HEK293 (cell line): ENCODE results near the gene RAB44.

Source experiments
- EGR2 ChIP-seq: fragments of 450-650 bp; formaldehyde crosslinking; IDR thresholded peaks from 2 replicates; pipeline ENCODE4 v1.5.1; 2016; ENCODE audit warnings: low read depth, missing biosample characterization, missing genetic modification characterization
- GFI1B ChIP-seq: fragments of 450-650 bp; formaldehyde crosslinking; IDR thresholded peaks from 2 replicates; pipeline ENCODE4 v1.5.1; 2016; ENCODE audit warnings: missing biosample characterization, missing genetic modification characterization
- KLF1 ChIP-seq: fragments of 450-650 bp; formaldehyde crosslinking; IDR thresholded peaks from 2 replicates; pipeline ENCODE4 v1.5.1; 2016; ENCODE audit warnings: missing biosample characterization, missing genetic modification characterization
- YY1 ChIP-seq: fragments of 450-650 bp; formaldehyde crosslinking; IDR thresholded peaks from 2 replicates; pipeline ENCODE4 v1.5.1; 2018; ENCODE audit warnings: missing biosample characterization, missing genetic modification characterization
- ZBTB20 ChIP-seq: fragments of 450-650 bp; formaldehyde crosslinking; IDR thresholded peaks from 2 replicates; pipeline ENCODE4 v1.5.1; 2016; ENCODE audit warnings: missing biosample characterization, missing genetic modification characterization
- ZFP41 ChIP-seq: fragments of 450-650 bp; formaldehyde crosslinking; IDR thresholded peaks from 2 replicates; pipeline ENCODE4 v1.5.1; 2016; ENCODE audit warnings: missing biosample characterization, missing genetic modification characterization, borderline replicate concordance
- ZNF121 ChIP-seq: fragments of 450-650 bp; formaldehyde crosslinking; IDR thresholded peaks from 2 replicates; pipeline ENCODE4 v1.5.1; 2016; ENCODE audit warnings: missing biosample characterization, missing genetic modification characterization
- ZNF146 ChIP-seq: fragments of 450-650 bp; formaldehyde crosslinking; IDR thresholded peaks from 2 replicates; pipeline ENCODE4 v1.5.1; 2016; ENCODE audit warnings: missing biosample characterization, missing genetic modification characterization
- ZNF76 ChIP-seq: fragments of 450-650 bp; formaldehyde crosslinking; IDR thresholded peaks from 2 replicates; pipeline ENCODE4; 2016; ENCODE audit warnings: low read depth, missing biosample characterization, missing genetic modification characterization, borderline replicate concordance
- TF ChIP-seq, protein P1 (sequence below): fragments of 450-650 bp; formaldehyde crosslinking; IDR thresholded peaks from 2 replicates; pipeline ENCODE4 v1.5.1; 2016; ENCODE audit warnings: missing biosample characterization, missing genetic modification characterization
- TF ChIP-seq, protein P2 (sequence below): fragments of 450-650 bp; formaldehyde crosslinking; IDR thresholded peaks from 2 replicates; pipeline ENCODE4 v1.5.1; 2016; ENCODE audit warnings: missing biosample characterization, missing genetic modification characterization
- TF ChIP-seq, protein P3 (sequence below): fragments of 450-650 bp; formaldehyde crosslinking; IDR thresholded peaks from 2 replicates; pipeline ENCODE4 v1.5.1; 2016; ENCODE audit warnings: missing biosample characterization, missing genetic modification characterization
- TF ChIP-seq, protein P4 (sequence below): fragments of 450-650 bp; formaldehyde crosslinking; IDR thresholded peaks from 2 replicates; pipeline ENCODE4 v1.5.1; 2016; ENCODE audit warnings: missing biosample characterization, missing genetic modification characterization

DNA sequence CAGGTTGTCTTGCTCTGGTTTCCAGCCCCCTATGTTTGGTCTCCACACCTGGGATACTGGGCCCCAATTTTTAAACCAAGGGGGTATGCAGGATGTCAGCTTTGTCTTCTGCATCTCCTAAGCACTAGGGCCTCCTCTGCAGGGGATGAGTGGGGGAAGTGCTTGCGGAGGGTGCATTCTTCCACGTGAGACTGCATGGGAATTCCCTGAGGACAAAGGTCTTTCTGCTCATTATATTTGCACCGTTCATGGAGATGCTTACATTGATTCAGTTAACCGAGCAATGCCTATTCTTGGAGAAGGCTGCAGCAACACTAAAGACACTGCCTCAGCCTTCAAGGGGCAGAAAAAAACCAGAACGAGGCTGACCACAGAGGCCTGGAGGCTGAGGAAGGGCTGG lies 45.4 kb downstream of the RAB44 start:
- TF ChIP-seq GFI1B (tag by site-specific recombination), result no peak
- TF ChIP-seq, protein P1, sequence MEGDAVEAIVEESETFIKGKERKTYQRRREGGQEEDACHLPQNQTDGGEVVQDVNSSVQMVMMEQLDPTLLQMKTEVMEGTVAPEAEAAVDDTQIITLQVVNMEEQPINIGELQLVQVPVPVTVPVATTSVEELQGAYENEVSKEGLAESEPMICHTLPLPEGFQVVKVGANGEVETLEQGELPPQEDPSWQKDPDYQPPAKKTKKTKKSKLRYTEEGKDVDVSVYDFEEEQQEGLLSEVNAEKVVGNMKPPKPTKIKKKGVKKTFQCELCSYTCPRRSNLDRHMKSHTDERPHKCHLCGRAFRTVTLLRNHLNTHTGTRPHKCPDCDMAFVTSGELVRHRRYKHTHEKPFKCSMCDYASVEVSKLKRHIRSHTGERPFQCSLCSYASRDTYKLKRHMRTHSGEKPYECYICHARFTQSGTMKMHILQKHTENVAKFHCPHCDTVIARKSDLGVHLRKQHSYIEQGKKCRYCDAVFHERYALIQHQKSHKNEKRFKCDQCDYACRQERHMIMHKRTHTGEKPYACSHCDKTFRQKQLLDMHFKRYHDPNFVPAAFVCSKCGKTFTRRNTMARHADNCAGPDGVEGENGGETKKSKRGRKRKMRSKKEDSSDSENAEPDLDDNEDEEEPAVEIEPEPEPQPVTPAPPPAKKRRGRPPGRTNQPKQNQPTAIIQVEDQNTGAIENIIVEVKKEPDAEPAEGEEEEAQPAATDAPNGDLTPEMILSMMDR (tag by site-specific recombination), result no peak
- TF ChIP-seq, protein P2, sequence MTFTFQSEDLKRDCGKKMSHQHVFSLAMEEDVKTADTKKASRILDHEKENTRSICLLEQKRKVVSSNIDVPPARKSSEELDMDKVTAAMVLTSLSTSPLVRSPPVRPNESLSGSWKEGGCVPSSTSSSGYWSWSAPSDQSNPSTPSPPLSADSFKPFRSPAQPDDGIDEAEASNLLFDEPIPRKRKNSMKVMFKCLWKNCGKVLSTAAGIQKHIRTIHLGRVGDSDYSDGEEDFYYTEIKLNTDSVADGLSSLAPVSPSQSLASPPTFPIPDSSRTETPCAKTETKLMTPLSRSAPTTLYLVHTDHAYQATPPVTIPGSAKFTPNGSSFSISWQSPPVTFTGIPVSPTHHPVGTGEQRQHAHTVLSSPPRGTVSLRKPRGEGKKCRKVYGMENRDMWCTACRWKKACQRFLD (tag by site-specific recombination), result no peak
- TF ChIP-seq, protein P3, sequence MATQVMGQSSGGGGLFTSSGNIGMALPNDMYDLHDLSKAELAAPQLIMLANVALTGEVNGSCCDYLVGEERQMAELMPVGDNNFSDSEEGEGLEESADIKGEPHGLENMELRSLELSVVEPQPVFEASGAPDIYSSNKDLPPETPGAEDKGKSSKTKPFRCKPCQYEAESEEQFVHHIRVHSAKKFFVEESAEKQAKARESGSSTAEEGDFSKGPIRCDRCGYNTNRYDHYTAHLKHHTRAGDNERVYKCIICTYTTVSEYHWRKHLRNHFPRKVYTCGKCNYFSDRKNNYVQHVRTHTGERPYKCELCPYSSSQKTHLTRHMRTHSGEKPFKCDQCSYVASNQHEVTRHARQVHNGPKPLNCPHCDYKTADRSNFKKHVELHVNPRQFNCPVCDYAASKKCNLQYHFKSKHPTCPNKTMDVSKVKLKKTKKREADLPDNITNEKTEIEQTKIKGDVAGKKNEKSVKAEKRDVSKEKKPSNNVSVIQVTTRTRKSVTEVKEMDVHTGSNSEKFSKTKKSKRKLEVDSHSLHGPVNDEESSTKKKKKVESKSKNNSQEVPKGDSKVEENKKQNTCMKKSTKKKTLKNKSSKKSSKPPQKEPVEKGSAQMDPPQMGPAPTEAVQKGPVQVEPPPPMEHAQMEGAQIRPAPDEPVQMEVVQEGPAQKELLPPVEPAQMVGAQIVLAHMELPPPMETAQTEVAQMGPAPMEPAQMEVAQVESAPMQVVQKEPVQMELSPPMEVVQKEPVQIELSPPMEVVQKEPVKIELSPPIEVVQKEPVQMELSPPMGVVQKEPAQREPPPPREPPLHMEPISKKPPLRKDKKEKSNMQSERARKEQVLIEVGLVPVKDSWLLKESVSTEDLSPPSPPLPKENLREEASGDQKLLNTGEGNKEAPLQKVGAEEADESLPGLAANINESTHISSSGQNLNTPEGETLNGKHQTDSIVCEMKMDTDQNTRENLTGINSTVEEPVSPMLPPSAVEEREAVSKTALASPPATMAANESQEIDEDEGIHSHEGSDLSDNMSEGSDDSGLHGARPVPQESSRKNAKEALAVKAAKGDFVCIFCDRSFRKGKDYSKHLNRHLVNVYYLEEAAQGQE (tag by site-specific recombination), result no peak
- TF ChIP-seq ZNF121, result no peak
- TF ChIP-seq ZFP41, result no peak
- TF ChIP-seq YY1 (tag by site-specific recombination), result no peak
- TF ChIP-seq ZBTB20, result no peak
- TF ChIP-seq, protein P4, sequence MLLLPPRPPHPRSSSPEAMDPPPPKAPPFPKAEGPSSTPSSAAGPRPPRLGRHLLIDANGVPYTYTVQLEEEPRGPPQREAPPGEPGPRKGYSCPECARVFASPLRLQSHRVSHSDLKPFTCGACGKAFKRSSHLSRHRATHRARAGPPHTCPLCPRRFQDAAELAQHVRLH (tag by site-specific recombination), result no peak
- no peak for TF ChIP-seq ZNF76
- no peak for TF ChIP-seq EGR2
- TF ChIP-seq ZNF146, result no peak
- TF ChIP-seq KLF1 (tag by site-specific recombination), result no peak
